Left lung (tissue), 10 donors: ENCODE data around the gene HMGB2. TPM values are rescaled to one million over a fixed set of nuclear protein-coding genes. Genes with fewer than 3 reads are reported as not detected.

Experiments
- ATAC-seq: fragments of 200-7000 bp; cut with Tn5 transposase; one replicate; pipeline ENCODE4 v1.9.1; 2020; ENCODE audit warnings: moderate library complexity
- DNase-seq, 4 donors: peaks; one replicate each; pipeline ENCODE4 v3.0.0-alpha.2; 2013 to 2020
- H3K27ac ChIP-seq, 2 donors: fragments of 200-600 bp; sonication (generic) in 1 of 2; one replicate each; pipeline versions ENCODE4 v1.5.0 to v1.8.0; 2020 to 2021
- H3K27me3 ChIP-seq, 2 donors: fragments of 200-600 bp; sonication (generic) in 1 of 2; one replicate each; pipeline versions ENCODE4 v1.5.0 to v1.8.0; 2020 to 2021
- H3K36me3 ChIP-seq, 2 donors: fragments of 200-600 bp; sonication (generic) in 1 of 2; one replicate each; pipeline versions ENCODE4 v1.5.0 to v1.8.0; 2020 to 2021
- H3K4me1 ChIP-seq, 2 donors: fragments of 200-600 bp; one replicate each; pipeline ENCODE4 v1.8.0; 2021
- H3K4me3 ChIP-seq, 2 donors: fragments of 200-600 bp; sonication (generic) in 1 of 2; one replicate each; pipeline versions ENCODE4 v1.5.0 to v1.8.0; 2020 to 2021; ENCODE audit warnings: mild to moderate bottlenecking in 1 of 2
- H3K9me3 ChIP-seq, 2 donors: fragments of 200-600 bp; sonication (generic) in 1 of 2; one replicate each; pipeline versions ENCODE4 v1.5.0 to v1.8.0; 2020 to 2021
- intact Hi-C, 2 donors: fragments of 100-400 bp; cut with DNase I; formaldehyde crosslinking; loops; one replicate each; pipeline versions ENCODE4 v1.11.2 to v1.14.2; 2022
- polyA plus RNA-seq, 6 donors: library from polyadenylated mRNA; unstranded; fragments of 120-200 nt; gene quantifications; one replicate each; pipeline ENCODE4 v1.2.1, GENCODE V29; 2013; ENCODE audit not compliant: insufficient read length in 6 of 6
- total RNA-seq, 2 donors: library from RNA; stranded (reverse); fragmentation: NEBNext Ultra II Directional; extraction: Animal tissue kit (Norgen Biotek cat#: 25700); gene quantifications; one replicate each; pipeline ENCODE4 v1.2.1, GENCODE V29; 2021
- TF ChIP-seq, protein P1 (sequence below), 2 donors: fragments of 200-600 bp; sonication (generic) in 1 of 2; IDR thresholded peaks; one replicate each; pipeline versions ENCODE4 v1.5.0 to v1.8.0; 2021; ENCODE audit warnings: antibody characterized with exemption in 2 of 2
- donor health status: DM: no; HTN: yes; CAD: no.
- donor health status: DM: no; HTN: no; CAD: no.

The HMGB2 gene
- total and polyA plus RNA-seq, 8 donors: 47.7 to 571 (median 289) TPM

DNA sequence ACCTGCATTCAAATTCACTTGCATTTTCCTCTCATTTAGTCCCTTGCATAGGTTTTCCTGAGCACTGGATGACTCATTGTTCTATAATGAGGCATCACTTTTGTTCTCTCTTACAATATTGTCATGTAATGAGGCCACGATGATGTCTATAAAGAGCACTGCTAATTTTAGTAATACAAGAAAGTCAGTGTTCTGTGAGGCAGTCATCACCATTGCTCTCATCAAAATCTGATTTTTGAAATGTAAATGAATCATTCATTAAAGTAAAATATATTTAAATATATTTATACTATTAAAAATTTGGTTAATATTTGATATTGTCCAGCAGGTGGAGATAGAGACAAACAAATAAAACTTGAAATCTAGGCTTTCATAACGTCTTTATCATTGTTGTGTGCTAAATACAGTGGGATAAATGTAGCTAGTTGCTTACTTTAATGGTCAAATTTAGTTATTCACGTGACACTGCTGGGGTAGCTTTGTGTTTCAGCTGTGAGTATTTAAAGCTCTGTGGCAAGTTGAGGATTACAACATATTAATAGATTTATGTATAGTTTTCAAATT lies 15.4 kb downstream of the HMGB2 start:
- Histone ChIP-seq H3K4me1 (peaks cover 0 to 13% of the 10 kb centered on the region in 2 donors), H3K9me3 (no peaks in the 10 kb centered on the region), H3K27ac (no peak overlapping the region), H3K27me3 (no peaks in the 10 kb centered on the region), H3K4me3 (no peak overlapping the region), H3K36me3 (peaks cover 0 to 42% of the 10 kb centered on the region in 2 donors)
- ATAC-seq (peak; percentile 79), DNase-seq (peak in 1 of 4 donors; percentile 39)
- intact Hi-C loops: loop anchor here in 1 of 2 donors (2.0 kb wide), 1 partner anchor 96 kb away; no protein-coding TSS in a partner anchor
- TF ChIP-seq, protein P1, sequence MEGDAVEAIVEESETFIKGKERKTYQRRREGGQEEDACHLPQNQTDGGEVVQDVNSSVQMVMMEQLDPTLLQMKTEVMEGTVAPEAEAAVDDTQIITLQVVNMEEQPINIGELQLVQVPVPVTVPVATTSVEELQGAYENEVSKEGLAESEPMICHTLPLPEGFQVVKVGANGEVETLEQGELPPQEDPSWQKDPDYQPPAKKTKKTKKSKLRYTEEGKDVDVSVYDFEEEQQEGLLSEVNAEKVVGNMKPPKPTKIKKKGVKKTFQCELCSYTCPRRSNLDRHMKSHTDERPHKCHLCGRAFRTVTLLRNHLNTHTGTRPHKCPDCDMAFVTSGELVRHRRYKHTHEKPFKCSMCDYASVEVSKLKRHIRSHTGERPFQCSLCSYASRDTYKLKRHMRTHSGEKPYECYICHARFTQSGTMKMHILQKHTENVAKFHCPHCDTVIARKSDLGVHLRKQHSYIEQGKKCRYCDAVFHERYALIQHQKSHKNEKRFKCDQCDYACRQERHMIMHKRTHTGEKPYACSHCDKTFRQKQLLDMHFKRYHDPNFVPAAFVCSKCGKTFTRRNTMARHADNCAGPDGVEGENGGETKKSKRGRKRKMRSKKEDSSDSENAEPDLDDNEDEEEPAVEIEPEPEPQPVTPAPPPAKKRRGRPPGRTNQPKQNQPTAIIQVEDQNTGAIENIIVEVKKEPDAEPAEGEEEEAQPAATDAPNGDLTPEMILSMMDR (IDR thresholded peaks at IDR 0.05): peak in 1 of 2 donors; percentile 29

DNA sequence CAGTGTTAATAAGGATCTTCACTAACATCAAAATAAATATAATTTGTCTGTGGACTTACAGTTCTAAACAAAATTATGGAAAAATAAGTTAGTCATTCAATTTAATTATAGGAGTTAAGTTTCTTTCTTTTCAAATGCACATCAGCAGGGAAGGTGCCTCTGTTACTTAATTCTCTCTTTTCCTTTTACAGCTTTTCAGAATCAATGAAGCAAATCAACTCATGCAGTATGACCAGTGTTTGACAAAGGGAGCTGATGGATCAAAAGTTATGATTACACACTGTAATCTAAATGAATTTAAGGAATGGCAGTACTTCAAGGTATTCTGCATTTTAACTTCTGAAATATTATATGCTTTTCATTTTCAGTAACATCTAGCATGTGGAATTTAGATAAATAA lies 15.9 kb downstream of the HMGB2 start:
- intact Hi-C loops: loop anchor here in 1 of 2 donors (2.0 kb wide), 1 partner anchor 97 kb away; no protein-coding TSS in a partner anchor
- ATAC-seq: no peak

GRCh38 chr4:173317004-173317403 lies 17.2 kb downstream of the HMGB2 start:
- Histone ChIP-seq H3K27me3 (no peaks in the 10 kb centered on the region), H3K36me3 (peaks cover 0 to 41% of the 10 kb centered on the region in 2 donors), H3K9me3 (no peaks in the 10 kb centered on the region), H3K4me3 (no peak overlapping the region), H3K27ac (no peak overlapping the region), H3K4me1 (peaks cover 0 to 13% of the 10 kb centered on the region in 2 donors)
- ATAC-seq (no peak), DNase-seq (no peak)
- TF ChIP-seq, protein P1 (IDR thresholded peaks at IDR 0.05): no peak
- intact Hi-C loops: no loop called here

More for the DNA sequence above, 15.9 kb downstream of the HMGB2 start:
- Histone ChIP-seq H3K4me3 (no peak overlapping the region), H3K4me1 (peaks cover 0 to 13% of the 10 kb centered on the region in 2 donors), H3K9me3 (no peaks in the 10 kb centered on the region), H3K36me3 (peaks cover 0 to 42% of the 10 kb centered on the region in 2 donors), H3K27ac (no peak overlapping the region), H3K27me3 (no peaks in the 10 kb centered on the region)
- TF ChIP-seq, protein P1 (IDR thresholded peaks at IDR 0.05): no peak
- no peak for DNase-seq

DNA sequence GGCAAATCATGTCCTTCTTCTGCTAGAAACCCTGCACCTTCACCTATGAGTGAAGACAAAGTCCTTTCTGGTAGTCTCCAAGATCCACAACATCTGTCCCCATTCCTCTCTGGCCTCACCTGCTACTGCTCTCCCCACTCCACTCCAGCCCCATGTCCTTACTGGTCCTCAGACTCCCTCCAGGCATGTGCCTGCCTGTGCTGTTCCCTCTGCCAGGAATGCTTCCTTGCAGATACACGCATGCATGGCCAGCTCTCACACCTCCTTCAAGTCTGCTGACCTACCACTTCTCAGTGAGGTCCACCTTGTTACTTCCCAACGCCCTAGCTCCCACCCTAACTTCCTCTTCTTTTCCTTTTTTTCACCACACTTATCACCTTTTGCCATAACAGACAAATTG lies 18.1 kb downstream of the HMGB2 start:
- ATAC-seq (no peak), DNase-seq (no peak)
- intact Hi-C loops: no loop called here
- peaks cover 0 to 13% of the 10 kb centered on the region in 2 donors for H3K4me1 ChIP-seq
- peaks cover 0 to 41% of the 10 kb centered on the region in 2 donors for H3K36me3 ChIP-seq
- H3K27me3 ChIP-seq: no peaks in the 10 kb centered on the region
- no peak overlapping the region for H3K4me3 ChIP-seq
- H3K27ac ChIP-seq: no peak overlapping the region
- no peaks in the 10 kb centered on the region for H3K9me3 ChIP-seq
- TF ChIP-seq, protein P1 (IDR thresholded peaks at IDR 0.05): no peak

DNA sequence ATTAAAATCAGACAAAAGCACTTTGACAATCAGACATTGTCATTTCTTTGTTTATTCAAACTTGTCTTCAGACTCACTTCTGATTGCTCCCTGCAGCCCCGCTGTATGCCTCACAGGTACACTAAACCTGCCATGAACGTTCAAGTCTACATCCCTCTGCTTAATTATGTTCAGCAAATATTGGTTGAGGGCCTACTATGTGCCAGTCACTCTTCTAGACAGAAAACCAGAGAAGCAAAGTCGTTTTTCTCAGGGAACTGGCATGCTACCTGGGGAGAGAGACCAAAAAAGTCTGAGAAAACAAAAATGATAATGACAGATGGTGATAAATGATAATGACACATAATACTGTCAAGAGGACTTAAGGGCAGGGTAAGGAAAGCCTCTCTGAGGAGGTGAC lies 19.4 kb downstream of the HMGB2 start:
- H3K4me3 ChIP-seq: no peak overlapping the region
- peaks cover 0 to 10% of the 10 kb centered on the region in 2 donors for H3K4me1 ChIP-seq
- H3K27me3 ChIP-seq: no peaks in the 10 kb centered on the region
- TF ChIP-seq, protein P1 (IDR thresholded peaks at IDR 0.05): no peak
- no peak overlapping the region for H3K27ac ChIP-seq
- ATAC-seq (no peak), DNase-seq (no peak)
- intact Hi-C loops: no loop called here
- no peaks in the 10 kb centered on the region for H3K9me3 ChIP-seq
- H3K36me3 ChIP-seq: peaks cover 0 to 40% of the 10 kb centered on the region in 2 donors
